Lung (tissue), 12 donors: ENCODE measurements around the gene USH2A. TPM values are rescaled to one million over a fixed set of nuclear protein-coding genes. Genes with fewer than 3 reads are reported as not detected.

Source experiments
- ATAC-seq: fragments of 200-7000 bp; cut with Tn5 transposase; one replicate; pipeline ENCODE4 v1.9.1; 2020; ENCODE audit warnings: moderate number of reproducible peaks; ENCODE audit not compliant: insufficient read depth, low FRiP score
- DNase-seq, 3 donors: peaks; one replicate each; pipeline ENCODE4 v3.0.0-alpha.2; 2013 to 2017
- H3K27ac ChIP-seq, 2 donors: one replicate each; pipeline ENCODE4 v1.5.1; 2013; ENCODE audit warnings: mild to moderate bottlenecking in 2 of 2, moderate library complexity in 2 of 2, control low read depth in 1 of 2, inconsistent platforms in 1 of 2, low read depth in 1 of 2, low read length in 1 of 2
- H3K27me3 ChIP-seq, 3 donors: one replicate each; pipeline ENCODE4 v1.5.1; 2013; ENCODE audit warnings: low read length in 2 of 3; ENCODE audit not compliant: control insufficient read depth in 3 of 3, insufficient read depth in 3 of 3
- H3K36me3 ChIP-seq, 4 donors: one replicate each; pipeline ENCODE4 v1.5.1; 2013; ENCODE audit warnings: low read length in 4 of 4, mild to moderate bottlenecking in 1 of 4, moderate library complexity in 1 of 4; ENCODE audit not compliant: control insufficient read depth in 4 of 4, insufficient read depth in 4 of 4
- H3K4me1 ChIP-seq, 5 donors: one replicate each; pipeline ENCODE4 v1.5.1; 2013; ENCODE audit warnings: low read length in 5 of 5, mild to moderate bottlenecking in 2 of 5, moderate library complexity in 1 of 5; ENCODE audit not compliant: control insufficient read depth in 5 of 5, insufficient read depth in 5 of 5
- H3K4me3 ChIP-seq: one replicate; pipeline ENCODE4 v1.5.1; 2013; ENCODE audit warnings: mild to moderate bottlenecking, control low read depth, moderate library complexity
- H3K9ac ChIP-seq, 2 donors: one replicate each; pipeline ENCODE4 v1.5.1; 2013; ENCODE audit warnings: low read length in 2 of 2, control low read depth in 1 of 2; ENCODE audit not compliant: insufficient read depth in 1 of 2
- H3K9me3 ChIP-seq, 4 donors: one replicate each; pipeline ENCODE4 v1.5.1; 2013; ENCODE audit warnings: low read length in 3 of 4, mild to moderate bottlenecking in 1 of 4, moderate library complexity in 1 of 4; ENCODE audit not compliant: control insufficient read depth in 4 of 4, insufficient read depth in 3 of 4
- WGBS, 2 donors: extraction: QIAGEN DNeasy Blood & Tissue Kit; methylation state at CpG; one replicate each; pipeline ENCODE4 v1.1.7; 2013; 5-methylcytosine and 5-hydroxymethylcytosine counted together
- polyA plus RNA-seq, 2 donors: library from polyadenylated mRNA; stranded (reverse); fragments of 200-250 nt; gene quantifications; one replicate each; pipeline ENCODE4 v1.2.1, GENCODE V29; 2013
- total RNA-seq, 2 donors: library from RNA; depleted of rRNA in 1 of 2; stranded (reverse); fragments of >200 nt in 1 of 2; gene quantifications; one replicate each; pipeline ENCODE4 v1.2.1, GENCODE V29; 2014 to 2021
- TF ChIP-seq, protein P1 (sequence below): IDR thresholded peaks from 2 replicates; pipeline ENCODE4 v1.5.1; 2012; ENCODE audit warnings: mild to moderate bottlenecking; ENCODE audit errors: control extremely low read depth, extremely low read depth
- donor health status: control.
- donor health status: control.
- donor health status: Bipolar disorder and iron deficiency.
- donor health status: healthy.
- donor health status: DM: yes; HTN: yes; CAD: no.

USH2A gene
- total and polyA plus RNA-seq, 4 donors: under 0.01 to 0.11 TPM; not detected in 2

DNA sequence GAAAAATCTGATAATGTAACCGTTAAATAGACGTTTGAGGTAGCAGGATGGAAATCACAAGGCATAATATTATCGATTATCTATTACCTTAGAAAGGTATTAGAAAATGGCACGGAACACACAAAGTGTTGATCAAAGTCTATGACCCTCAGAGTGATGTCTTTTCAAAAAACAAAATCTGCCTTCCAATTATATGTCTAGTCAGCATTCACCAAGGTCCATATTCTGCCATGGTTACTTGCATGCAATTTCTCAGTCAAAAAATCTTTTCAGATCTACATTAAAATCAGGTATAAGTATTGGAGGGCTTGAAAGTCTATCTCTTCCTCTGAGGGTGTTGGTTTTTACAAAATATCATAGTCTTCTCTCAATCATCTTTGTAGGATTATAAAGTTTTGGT, 774.3 kb downstream of the USH2A start:
- Histone ChIP-seq H3K4me1 (no peaks in the 10 kb centered on the region), H3K4me3 (no peak overlapping the region), H3K9me3 (peaks cover 0 to 2% (median 0%) of the 10 kb centered on the region in 4 donors), H3K36me3 (no peaks in the 10 kb centered on the region), H3K27ac (no peak overlapping the region), H3K27me3 (peaks cover 0 to 4% (median 0%) of the 10 kb centered on the region in 3 donors), H3K9ac (no peak overlapping the region)
- WGBS, 2 donors: 91 to 93% methylated on average over 4 of the region's 4 CpGs
- TF ChIP-seq, protein P1, sequence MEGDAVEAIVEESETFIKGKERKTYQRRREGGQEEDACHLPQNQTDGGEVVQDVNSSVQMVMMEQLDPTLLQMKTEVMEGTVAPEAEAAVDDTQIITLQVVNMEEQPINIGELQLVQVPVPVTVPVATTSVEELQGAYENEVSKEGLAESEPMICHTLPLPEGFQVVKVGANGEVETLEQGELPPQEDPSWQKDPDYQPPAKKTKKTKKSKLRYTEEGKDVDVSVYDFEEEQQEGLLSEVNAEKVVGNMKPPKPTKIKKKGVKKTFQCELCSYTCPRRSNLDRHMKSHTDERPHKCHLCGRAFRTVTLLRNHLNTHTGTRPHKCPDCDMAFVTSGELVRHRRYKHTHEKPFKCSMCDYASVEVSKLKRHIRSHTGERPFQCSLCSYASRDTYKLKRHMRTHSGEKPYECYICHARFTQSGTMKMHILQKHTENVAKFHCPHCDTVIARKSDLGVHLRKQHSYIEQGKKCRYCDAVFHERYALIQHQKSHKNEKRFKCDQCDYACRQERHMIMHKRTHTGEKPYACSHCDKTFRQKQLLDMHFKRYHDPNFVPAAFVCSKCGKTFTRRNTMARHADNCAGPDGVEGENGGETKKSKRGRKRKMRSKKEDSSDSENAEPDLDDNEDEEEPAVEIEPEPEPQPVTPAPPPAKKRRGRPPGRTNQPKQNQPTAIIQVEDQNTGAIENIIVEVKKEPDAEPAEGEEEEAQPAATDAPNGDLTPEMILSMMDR: no peak
- ATAC-seq (no peak), DNase-seq (no peak)

DNA sequence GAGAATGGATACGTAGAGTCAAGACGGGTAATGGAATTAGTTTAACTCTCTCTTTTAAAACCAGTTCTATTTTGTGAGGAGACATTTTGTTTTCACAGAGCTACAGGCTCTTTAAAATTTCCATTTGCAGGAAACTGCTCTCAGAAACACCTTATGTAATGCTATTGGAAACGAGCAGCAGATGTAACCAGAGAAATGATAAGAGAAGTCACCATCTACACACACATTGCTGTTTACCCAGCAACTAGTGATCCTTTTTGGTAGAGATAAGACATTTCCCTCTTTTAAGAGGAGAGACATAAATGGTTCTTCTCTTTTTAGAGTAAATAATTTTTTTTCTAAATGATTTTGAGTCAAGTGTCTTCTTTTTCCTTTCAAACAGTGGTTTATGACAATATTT, 775.5 kb downstream of the USH2A start:
- Histone ChIP-seq H3K4me1 (no peaks in the 10 kb centered on the region), H3K36me3 (no peaks in the 10 kb centered on the region), H3K9me3 (peaks cover 0 to 2% (median 0%) of the 10 kb centered on the region in 4 donors), H3K9ac (no peak overlapping the region), H3K4me3 (no peak overlapping the region), H3K27ac (no peak overlapping the region), H3K27me3 (peaks cover 0 to 4% (median 0%) of the 10 kb centered on the region in 3 donors)
- TF ChIP-seq, protein P1: no peak
- DNase-seq (no peak), ATAC-seq (no peak)
- 70 to 74% methylated on average over 3 of the region's 3 CpGs for WGBS, 2 donors

DNA sequence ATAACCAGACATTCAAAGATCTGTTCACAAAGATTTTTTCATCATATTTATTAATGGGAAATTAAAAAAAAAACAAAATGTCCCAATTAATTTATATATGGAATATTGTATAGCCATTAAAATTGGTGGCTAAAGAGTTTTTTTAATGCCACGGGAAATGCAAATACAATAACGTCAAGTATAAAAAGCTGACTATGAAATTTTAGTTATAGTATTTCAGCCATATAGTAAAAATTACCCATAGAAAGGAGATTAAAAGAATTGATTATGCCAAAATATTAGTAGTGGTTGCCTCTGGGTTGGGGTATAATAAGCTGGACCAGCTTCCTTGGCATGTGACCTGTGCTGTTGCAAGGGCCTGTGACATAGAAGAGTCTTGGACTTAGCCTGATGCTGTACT, 777.4 kb downstream of the USH2A start:
- Histone ChIP-seq H3K9ac (no peak overlapping the region), H3K4me3 (no peak overlapping the region), H3K27ac (no peak overlapping the region), H3K9me3 (peaks cover 0 to 2% (median 0%) of the 10 kb centered on the region in 4 donors), H3K27me3 (peaks cover 0 to 4% (median 0%) of the 10 kb centered on the region in 3 donors), H3K4me1 (no peaks in the 10 kb centered on the region), H3K36me3 (peaks cover 0 to 1% (median 0%) of the 10 kb centered on the region in 4 donors)
- ATAC-seq: no peak
- TF ChIP-seq, protein P1: no peak
- 96 to 99% methylated on average over 2 of the region's 2 CpGs for WGBS, 2 donors
- DNase-seq: no peak

GRCh38 chr1:215645182-215645581, 778.1 kb downstream of the USH2A start:
- Histone ChIP-seq H3K9me3 (peaks cover 0 to 4% (median 0%) of the 10 kb centered on the region in 4 donors), H3K27me3 (peaks cover 0 to 4% (median 0%) of the 10 kb centered on the region in 3 donors), H3K36me3 (peaks cover 0 to 1% (median 0%) of the 10 kb centered on the region in 4 donors), H3K4me1 (no peaks in the 10 kb centered on the region), H3K27ac (no peak overlapping the region), H3K4me3 (no peak overlapping the region), H3K9ac (no peak overlapping the region)
- 96 to 98% methylated on average over 4 of the region's 4 CpGs for WGBS, 2 donors
- TF ChIP-seq, protein P1: no peak
- DNase-seq (no peak), ATAC-seq (no peak)
